Activated CD4-positive, alpha-beta T cell treated with anti-CD3 and anti-CD28 coated beads, Interleukin-10, Interleukin-2, amounts not matched to agents 100 ng/mL and 50 ng/mL, durations not matched to agents 16 hours and 8 hours (primary cell): Measurements from ENCODE around the gene TAF10.

ENCODE experiments used
- DNase-seq: peaks from one replicate; pipeline ENCODE4 v3.0.0-alpha.2; 2020

Gene TAF10

GRCh38 chr11:6607190-6607795, 4.7 kb downstream of the TAF10 start:
- DNase-seq: peak; percentile 28

GRCh38 chr11:6606471-6607189, 5.4 kb downstream of the TAF10 start:
- DNase-seq: peak; percentile 76

GRCh38 chr11:6604790-6605189, 7.2 kb downstream of the TAF10 start:
- DNase-seq: no peak

DNA sequence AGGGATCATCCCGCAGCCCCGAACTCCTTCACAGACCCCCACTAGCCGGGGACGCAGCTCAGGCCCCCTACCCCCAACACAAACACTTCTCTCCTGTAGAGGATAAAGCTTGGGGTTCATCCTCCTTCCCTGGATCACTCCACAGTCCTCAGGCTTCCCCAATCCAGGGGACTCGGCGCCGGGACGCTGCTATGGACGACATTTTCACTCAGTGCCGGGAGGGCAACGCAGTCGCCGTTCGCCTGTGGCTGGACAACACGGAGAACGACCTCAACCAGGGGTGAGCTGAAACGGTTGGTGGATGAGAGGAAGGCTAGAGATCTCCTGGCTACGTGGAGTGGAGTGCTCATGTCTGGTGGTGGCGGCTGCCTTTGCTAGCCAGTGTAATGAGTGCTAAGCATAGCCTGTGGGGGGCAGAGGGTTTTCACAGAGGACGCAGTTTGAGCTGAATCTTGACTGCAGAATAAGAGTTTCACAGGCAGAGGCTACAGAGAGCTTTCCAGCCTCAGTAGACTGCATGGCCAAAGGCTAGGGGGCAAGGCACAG, 7.9 kb downstream of the TAF10 start:
- DNase-seq: peak; percentile 62

GRCh38 chr11:6603287-6604080, 8.5 kb downstream of the TAF10 start, which contains the start of the genes ILK and RRP8:
TSS of gene ILK (plus strand) at chr11:6603774. CDS start at chr11:6604272, 498 bp downstream.
TSS of gene RRP8 (minus strand) at chr11:6603616. CDS start at chr11:6603502, 114 bp downstream.
- peak; percentile 94 for DNase-seq

DNA sequence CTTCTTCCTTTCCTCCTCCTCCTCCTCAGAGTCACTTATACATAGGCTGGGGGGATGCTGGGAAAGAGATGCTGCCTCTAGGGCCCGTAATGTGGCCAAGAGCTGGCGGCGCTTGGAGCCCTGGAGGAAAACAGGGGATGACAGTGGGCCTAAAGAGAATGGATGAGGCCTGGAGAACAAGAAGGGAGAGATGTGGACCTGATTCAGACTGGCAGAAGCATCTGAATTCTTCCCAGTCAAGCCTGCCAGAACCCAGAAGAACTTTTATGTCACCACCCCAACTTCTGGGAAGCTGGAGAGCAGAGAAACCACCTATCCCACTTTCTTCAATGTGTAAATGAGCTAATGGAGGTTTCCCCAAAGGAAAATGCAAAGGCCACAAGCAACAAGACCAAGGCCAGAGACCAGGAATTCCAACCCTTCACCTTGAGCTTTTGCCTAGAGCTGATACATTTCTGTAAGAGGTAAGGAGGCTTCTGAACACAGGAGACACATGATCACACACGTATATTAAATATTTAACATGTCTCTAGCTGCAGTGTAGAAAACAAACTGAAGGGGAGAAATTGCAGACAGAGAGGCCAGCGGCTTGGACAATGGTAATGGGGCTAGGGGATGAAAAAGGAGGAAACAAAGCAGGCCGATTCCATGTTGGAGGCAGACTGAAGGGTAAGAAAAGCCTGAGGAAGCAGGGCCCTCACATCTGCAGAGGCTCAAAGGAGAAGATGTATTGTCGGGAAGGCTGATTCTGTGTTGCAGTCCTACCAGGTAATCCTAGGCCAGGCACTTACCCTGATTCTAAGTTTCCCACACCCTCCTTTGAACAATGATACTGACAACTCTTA, 9.7 kb downstream of the TAF10 start:
- no peak for DNase-seq

- DNase-seq: no peak
Observed at GRCh38 chr11:6601041-6601461, 11.0 kb downstream of the TAF10 start.

- no peak for DNase-seq
Observed at GRCh38 chr11:6599881-6600390, 12.1 kb downstream of the TAF10 start.

DNA sequence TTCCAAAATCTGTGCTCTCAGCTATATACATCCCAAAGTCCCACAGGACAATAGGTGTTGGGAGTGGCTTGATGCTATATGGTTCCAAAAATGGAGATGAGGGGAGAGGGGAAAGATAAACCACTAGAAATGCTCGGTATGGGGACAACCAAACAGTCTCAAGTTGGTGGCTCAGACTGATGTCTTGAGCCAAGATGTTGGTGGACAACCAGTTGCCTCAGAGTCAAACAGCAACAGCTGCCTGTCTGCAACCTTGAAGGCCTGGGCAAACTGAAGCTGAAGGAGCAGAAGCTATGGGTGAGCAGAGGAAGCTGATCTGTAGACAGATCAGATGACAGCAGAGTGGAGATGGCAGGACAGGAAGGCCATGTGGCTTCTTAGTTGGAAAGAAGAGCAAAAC, 12.6 kb downstream of the TAF10 start:
- no peak for DNase-seq

GRCh38 chr11:6598555-6598954, 13.5 kb downstream of the TAF10 start:
- DNase-seq: no peak

DNA sequence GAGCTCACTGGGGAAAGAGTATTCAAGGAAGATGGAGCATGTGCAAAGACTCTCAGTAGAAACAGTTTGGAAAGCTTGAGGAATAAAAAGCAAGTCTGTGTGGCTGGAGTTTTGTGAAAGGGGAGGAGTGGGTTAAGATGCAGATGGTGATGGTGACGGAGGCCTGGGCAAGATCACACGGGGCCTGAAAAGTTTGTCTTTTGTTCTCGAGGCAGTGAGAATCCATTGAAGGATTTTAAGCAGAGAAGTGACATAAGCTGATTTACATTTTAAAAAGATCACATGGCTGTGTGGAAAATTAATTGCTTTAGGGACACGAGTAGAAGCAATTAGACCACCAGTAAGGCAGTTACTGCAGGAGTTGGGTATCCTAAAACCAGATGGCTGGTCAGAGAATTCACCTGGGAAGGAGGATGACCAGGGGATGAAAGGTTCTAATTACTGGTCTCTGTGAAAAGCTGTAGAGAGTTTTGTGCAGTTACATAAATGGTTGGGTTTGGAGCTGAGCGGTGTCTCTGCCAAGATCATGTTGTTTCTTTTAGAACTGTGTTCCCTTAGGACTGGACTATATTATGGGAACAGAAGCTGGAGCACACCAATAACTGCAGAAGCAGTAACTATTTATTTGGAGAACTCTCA, 15.7 kb downstream of the TAF10 start:
- no peak for DNase-seq

- DNase-seq: no peak
Observed at GRCh38 chr11:6594142-6594768, 17.8 kb downstream of the TAF10 start.

GRCh38 chr11:6588018-6588417, 24.0 kb downstream of the TAF10 start:
- no peak for DNase-seq

GRCh38 chr11:6587360-6587953, 24.6 kb downstream of the TAF10 start:
- DNase-seq: no peak

DNA sequence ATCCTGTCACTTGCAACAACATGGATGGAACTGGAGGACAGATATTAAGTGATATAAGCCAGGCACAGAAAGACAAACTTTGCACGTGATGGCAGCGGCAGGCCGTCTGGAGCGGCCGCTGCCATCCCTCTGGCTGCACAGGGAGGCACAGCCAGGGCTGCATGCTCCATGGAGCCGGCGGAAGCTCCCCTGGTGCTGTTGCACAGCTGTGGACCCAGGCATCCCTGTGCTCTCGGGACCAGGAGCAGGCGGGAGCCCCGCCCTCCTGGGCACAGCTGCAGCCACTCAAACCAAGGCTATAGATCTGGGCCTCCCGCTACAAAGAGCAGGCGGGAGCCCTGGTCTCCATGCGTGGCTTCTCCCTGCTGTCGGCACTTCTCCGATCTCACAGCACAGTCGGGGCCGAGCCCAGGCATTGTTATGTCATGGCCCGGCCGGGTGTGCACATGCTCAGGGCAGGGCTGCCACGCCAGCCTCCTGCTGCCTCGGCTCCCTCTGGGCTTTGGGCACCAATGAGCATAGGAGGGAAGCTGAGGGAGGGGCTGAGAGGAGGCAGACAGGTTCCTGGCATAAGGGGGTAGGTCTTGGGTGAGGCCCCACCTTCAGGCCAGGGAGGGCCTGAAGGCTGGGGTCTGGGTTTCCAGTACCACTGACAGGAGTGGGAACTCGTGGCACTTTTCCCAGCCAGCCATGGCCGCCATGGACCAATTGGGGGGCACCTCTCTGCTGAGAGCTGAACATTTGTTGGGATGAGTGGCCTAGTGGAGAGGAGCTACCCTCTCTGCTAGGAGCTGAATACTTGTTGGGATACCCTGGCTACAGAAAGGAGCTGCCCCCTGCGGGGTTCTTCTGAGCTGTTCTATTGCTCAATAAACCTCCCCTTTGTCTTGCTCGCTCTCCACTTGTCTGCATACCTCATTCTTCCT, 25.3 kb downstream of the TAF10 start:
- no peak for DNase-seq

- DNase-seq: no peak
Observed at GRCh38 chr11:6584528-6584927, 27.5 kb downstream of the TAF10 start.

DNA sequence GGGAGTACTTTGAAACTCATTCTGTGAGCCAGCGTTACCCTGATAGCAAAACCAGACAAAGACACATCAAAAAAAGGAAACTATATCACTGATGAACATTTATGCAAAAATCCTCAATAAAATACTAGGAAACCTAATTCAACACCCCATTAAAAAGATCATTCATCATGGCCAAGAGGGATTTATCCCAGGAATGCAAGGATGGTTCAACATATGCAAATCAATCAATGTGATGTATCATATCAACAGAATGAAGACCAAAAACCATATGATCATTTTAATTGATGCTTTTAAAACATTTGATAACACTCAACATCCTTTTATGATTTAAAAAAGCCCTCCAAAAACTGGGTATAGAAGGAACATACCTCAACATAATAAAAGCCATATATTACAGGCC, 28.4 kb downstream of the TAF10 start:
- no peak for DNase-seq

DNA sequence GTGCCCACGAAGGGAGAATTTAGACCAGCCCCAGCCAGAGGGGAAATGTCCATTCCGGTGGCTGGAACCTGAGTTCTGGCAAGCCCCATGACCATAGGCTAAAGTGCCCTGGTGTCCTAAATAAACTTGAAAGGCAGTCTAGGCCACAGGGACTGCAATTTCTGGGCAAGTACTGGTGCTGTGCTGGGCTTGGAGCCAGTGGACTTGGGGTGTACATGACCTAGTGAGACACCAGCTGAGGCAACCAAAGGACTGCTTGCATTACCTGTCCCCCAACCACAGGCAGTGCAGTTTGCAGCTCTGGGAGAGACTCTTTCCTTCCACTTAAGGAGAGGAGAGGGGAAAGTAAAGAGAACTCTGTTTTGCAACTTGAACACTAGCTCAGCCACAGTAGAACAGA, 32.3 kb downstream of the TAF10 start:
- no peak for DNase-seq

DNA sequence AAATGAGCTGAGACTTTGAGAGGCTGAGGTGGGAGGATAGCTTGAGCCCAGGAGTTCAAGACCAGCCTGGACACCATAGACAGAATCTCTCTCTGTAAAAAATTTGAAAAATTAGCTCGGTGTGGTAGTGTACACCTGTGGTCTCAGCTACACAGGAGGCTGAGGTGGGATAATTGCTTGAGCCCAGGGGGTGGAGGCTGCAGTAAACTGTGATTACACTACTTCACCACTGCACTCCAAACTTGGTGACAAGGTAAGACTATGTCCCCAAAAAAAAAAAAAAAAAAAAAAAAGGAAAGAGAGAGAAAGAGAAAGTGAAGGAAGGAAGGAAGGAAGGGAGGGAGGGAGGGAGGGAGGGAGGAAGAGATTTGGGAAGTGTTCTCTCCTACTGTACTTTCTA, 33.9 kb downstream of the TAF10 start:
- DNase-seq: no peak
